ENCODE results near the gene TAS2R40. TPM values are rescaled to one million over a fixed set of nuclear protein-coding genes. Genes with fewer than 3 reads are reported as not detected.
"Not testable (repeated sequence)": the region's sequence is repeated elsewhere in the genome, so short reads cannot be mapped to it uniquely, and the experiment has no call there.

The TAS2R40 gene
- polyA plus RNA-seq, 1 of the 3 experiments (the other 2 are of a cell fraction) = not detected

GRCh38 chr7:143177374-143178119, 44.3 kb upstream of the TAS2R40 start:
- WGBS (ENCODE audit: low lambda C conversion rate) = under 1% methylated on average over 2 of the region's 2 CpGs

GRCh38 chr7:143180771-143181170, 41.1 kb upstream of the TAS2R40 start:
- H3K4me2 ChIP-seq; H3K4me1 ChIP-seq (ENCODE audit: control insufficient read depth in 1 of 2, insufficient read depth in 2 of 2, low read depth in 1 of 2, low read length in 1 of 2); DNase-seq; H3K4me3 ChIP-seq (ENCODE audit: low read depth in 2 of 2, low read length in 1 of 2); H3F3A ChIP-seq (replicated peaks; ENCODE audit: insufficient read depth); H3K9me3 ChIP-seq; H3K27ac ChIP-seq (ENCODE audit: low read depth in 2 of 2, low read length in 1 of 2); H3K36me3 ChIP-seq (replicated peaks in 1 of 2; ENCODE audit: control insufficient read depth in 1 of 2, insufficient read depth in 2 of 2, low read length in 1 of 2); POLR2A ChIA-PET; CTCF ChIA-PET; H3K9me2 ChIP-seq; H3K9ac ChIP-seq; H4K20me1 ChIP-seq (ENCODE audit: insufficient read depth); H3K27me3 ChIP-seq (ENCODE audit: insufficient read depth); H3K79me2 ChIP-seq (ENCODE audit: insufficient read depth); H2AFZ ChIP-seq (ENCODE audit: low read depth): not testable (repeated sequence)
- WGBS (ENCODE audit: low lambda C conversion rate) = 32% methylated on average over 4 of the region's 4 CpGs

More at GRCh38 chr7:143177374-143178119, 44.3 kb upstream of the TAS2R40 start:
- POLR2A ChIA-PET = no interaction called here
- H3K9ac ChIP-seq = no peak overlapping the region
- peaks cover 8% of the 10 kb centered on the region for H3K9me3 ChIP-seq
- no peaks in the 10 kb centered on the region for H3K36me3 ChIP-seq (replicated peaks in 1 of 2; ENCODE audit: control insufficient read depth in 1 of 2, insufficient read depth in 2 of 2, low read length in 1 of 2)
- no peak overlapping the region for H2AFZ ChIP-seq (ENCODE audit: low read depth)
- CTCF ChIA-PET = interaction anchor here (0.7 to 0.9 kb wide), 3 partner anchors 12 to 366 kb away, joined by 3 read pairs; no protein-coding TSS in a partner anchor
- no peak overlapping the region for H3K27ac ChIP-seq (ENCODE audit: low read depth in 2 of 2, low read length in 1 of 2)
- H3F3A ChIP-seq (replicated peaks; ENCODE audit: insufficient read depth) = no peaks in the 10 kb centered on the region
- no peaks in the 10 kb centered on the region for H3K27me3 ChIP-seq (ENCODE audit: insufficient read depth)
- no peaks in the 10 kb centered on the region for H3K9me2 ChIP-seq
- DNase-seq = no peak
- H4K20me1 ChIP-seq (ENCODE audit: insufficient read depth) = no peaks in the 10 kb centered on the region
- no peaks in the 10 kb centered on the region for H3K4me1 ChIP-seq (ENCODE audit: control insufficient read depth in 1 of 2, insufficient read depth in 2 of 2, low read depth in 1 of 2, low read length in 1 of 2)
- no peaks in the 10 kb centered on the region for H3K79me2 ChIP-seq (ENCODE audit: insufficient read depth)
- TF ChIP-seq POLR2AphosphoS5 (IDR thresholded peaks at IDR 0.05; ENCODE audit: low read depth, low read length) (no peak), TCF12 (IDR thresholded peaks at IDR 0.05) (no peak), FOSL2 (IDR thresholded peaks at IDR 0.05; ENCODE audit: borderline replicate concordance, low read depth) (no peak), ELF1 (IDR thresholded peaks at IDR 0.05) (no peak), MEF2A (IDR thresholded peaks at IDR 0.05; ENCODE audit: borderline replicate concordance, low read depth) (no peak), RXRA (IDR thresholded peaks at IDR 0.05; ENCODE audit: borderline replicate concordance, low read depth) (no peak), RFX5 (IDR thresholded peaks at IDR 0.05; ENCODE audit: low read length) (no peak)
- TF ChIP-seq, protein P1, sequence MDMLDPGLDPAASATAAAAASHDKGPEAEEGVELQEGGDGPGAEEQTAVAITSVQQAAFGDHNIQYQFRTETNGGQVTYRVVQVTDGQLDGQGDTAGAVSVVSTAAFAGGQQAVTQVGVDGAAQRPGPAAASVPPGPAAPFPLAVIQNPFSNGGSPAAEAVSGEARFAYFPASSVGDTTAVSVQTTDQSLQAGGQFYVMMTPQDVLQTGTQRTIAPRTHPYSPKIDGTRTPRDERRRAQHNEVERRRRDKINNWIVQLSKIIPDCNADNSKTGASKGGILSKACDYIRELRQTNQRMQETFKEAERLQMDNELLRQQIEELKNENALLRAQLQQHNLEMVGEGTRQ (IDR thresholded peaks at IDR 0.05; ENCODE audit: borderline replicate concordance, low read depth, low read length) = no peak
- H3K4me2 ChIP-seq = no peak overlapping the region
- no peak overlapping the region for H3K4me3 ChIP-seq (ENCODE audit: low read depth in 2 of 2, low read length in 1 of 2)

GRCh38 chr7:143181349-143181748, 40.5 kb upstream of the TAS2R40 start:
- no peaks in the 10 kb centered on the region for H3K4me1 ChIP-seq (ENCODE audit: control insufficient read depth in 1 of 2, insufficient read depth in 2 of 2, low read depth in 1 of 2, low read length in 1 of 2)
- ChIA-PET CTCF (no interaction called here), POLR2A (no interaction called here)
- WGBS (ENCODE audit: low lambda C conversion rate) = 13% methylated on average over 2 of the region's 2 CpGs
- no peaks in the 10 kb centered on the region for H4K20me1 ChIP-seq (ENCODE audit: insufficient read depth)
- H3K79me2 ChIP-seq (ENCODE audit: insufficient read depth) = no peaks in the 10 kb centered on the region
- H3K9me3 ChIP-seq = peaks cover 8% of the 10 kb centered on the region
- no peak overlapping the region for H3K27ac ChIP-seq (ENCODE audit: low read depth in 2 of 2, low read length in 1 of 2)
- no peaks in the 10 kb centered on the region for H3K9me2 ChIP-seq
- H3F3A ChIP-seq (replicated peaks; ENCODE audit: insufficient read depth) = no peaks in the 10 kb centered on the region
- H3K4me2 ChIP-seq = no peak overlapping the region
- H3K36me3 ChIP-seq (replicated peaks in 1 of 2; ENCODE audit: control insufficient read depth in 1 of 2, insufficient read depth in 2 of 2, low read length in 1 of 2) = no peaks in the 10 kb centered on the region
- H3K27me3 ChIP-seq (ENCODE audit: insufficient read depth) = no peaks in the 10 kb centered on the region; the same call in 1 of the 2 replicates
- H3K4me3 ChIP-seq (ENCODE audit: low read depth in 2 of 2, low read length in 1 of 2) = no peak overlapping the region
- no peak for DNase-seq
- H2AFZ ChIP-seq (ENCODE audit: low read depth) = no peak overlapping the region
- TF ChIP-seq YY1 (IDR thresholded peaks at IDR 0.05; ENCODE audit: low read depth) = no peak
- no peak for TF ChIP-seq SIN3A (IDR thresholded peaks at IDR 0.05; ENCODE audit: borderline replicate concordance, low read depth, low read length)
- TF ChIP-seq CTCF (IDR thresholded peaks at IDR 0.05) = no peak
- no peak for TF ChIP-seq RAD21 (IDR thresholded peaks at IDR 0.05; ENCODE audit: low read length)
- TF ChIP-seq ZBTB33 (IDR thresholded peaks at IDR 0.05; ENCODE audit: borderline replicate concordance, low read depth) = no peak
- H3K9ac ChIP-seq = no peak overlapping the region

Measured in SK-N-SH (cell line).